Endothelial cell of umbilical vein (primary cell): Measurements from ENCODE around the gene PAOX.

Source experiments
- CTCF ChIP-seq, 2 donors: IDR thresholded peaks; 1 replicate in 1 of 2; 2 replicates in 1 of 2; pipeline ENCODE4 v1.5.1; 2011; ENCODE audit warnings: low read length in 2 of 2, mild to moderate bottlenecking in 2 of 2, moderate library complexity in 2 of 2, control low read depth in 1 of 2, inconsistent platforms in 1 of 2, low read depth in 1 of 2; ENCODE audit not compliant: insufficient read depth in 1 of 2; ENCODE audit errors: extremely low read depth in 1 of 2
- EZH2 ChIP-seq: IDR thresholded peaks from 2 replicates; pipeline ENCODE4 v1.6.1; 2012; ENCODE audit warnings: borderline replicate concordance, low read depth, mild to moderate bottlenecking, moderate library complexity, low read length, inconsistent platforms; ENCODE audit not compliant: severe bottlenecking
- POLR2A ChIP-seq: IDR thresholded peaks from 2 replicates; pipeline ENCODE4 v1.6.1; 2012; ENCODE audit warnings: low read depth, mild to moderate bottlenecking, control low read depth, low read length

GRCh38 chr10:133438711-133439273 lies 59.7 kb downstream of the PAOX start:
- TF ChIP-seq EZH2, result no peak
- no peak for TF ChIP-seq POLR2A
- peak; percentile 13 to 15 for TF ChIP-seq CTCF (IDR thresholded peaks at IDR 0.05; ENCODE audit: extremely low read depth in 1 of 2, insufficient read depth in 1 of 2, low read depth in 1 of 2, low read length in 2 of 2)
